NCI-H1417 treated with DMSO at 0.1 percent for 48 hours (cell line): ENCODE results near the gene AMPH.
"Not testable (repeated sequence)": the region's sequence is repeated elsewhere in the genome, so short reads cannot be mapped to it uniquely, and the experiment has no call there.

Source experiments
- DNase-seq: peaks from one replicate; lab custom pipeline; 2025; lab: John Stamatoyannopoulos, UW

The AMPH gene

GRCh38 chr7:38628630-38629385 is 2.4 kb downstream of the AMPH start:
- no peak for DNase-seq

DNA sequence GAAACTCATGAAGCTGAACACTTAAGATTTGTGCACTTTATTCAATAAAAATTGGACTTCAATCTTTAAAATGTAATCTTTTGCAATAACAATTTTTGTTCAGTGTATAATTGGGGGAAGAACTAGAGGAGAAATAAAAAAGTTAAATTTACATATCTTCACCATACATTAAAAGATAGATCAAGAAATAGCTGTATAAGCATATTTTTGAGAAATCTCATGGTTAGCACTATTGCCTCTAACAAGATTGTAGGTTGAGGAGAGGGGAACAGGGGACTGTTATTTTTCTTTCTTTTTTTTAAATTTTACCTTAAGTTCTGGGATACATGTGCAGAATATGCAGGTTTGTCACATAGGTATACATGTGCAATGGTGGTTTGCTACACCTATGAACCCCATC is 5.3 kb downstream of the AMPH start:
- no peak for DNase-seq

DNA sequence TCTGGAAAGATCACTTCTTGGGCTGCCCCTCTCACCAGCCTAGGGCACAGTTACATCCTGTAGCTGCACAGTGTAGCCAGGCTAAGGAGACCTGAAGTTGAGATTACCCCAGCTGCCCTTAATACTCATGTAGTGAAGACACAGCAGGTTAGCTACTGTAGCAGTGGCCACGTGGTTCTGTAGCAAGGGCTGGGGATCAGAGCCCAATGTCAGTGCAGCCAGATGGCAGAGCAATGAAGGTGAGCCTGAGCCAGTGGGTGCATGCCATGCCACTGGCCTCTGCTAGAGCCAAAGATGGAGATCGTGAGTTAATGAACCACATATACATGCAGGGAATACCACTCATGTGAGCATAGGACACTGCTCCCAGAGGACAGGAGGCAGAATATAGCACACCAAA is 15.5 kb downstream of the AMPH start:
- no peak for DNase-seq

GRCh38 chr7:38607466-38607865 is 23.7 kb downstream of the AMPH start:
- no peak for DNase-seq

- no peak for DNase-seq
These were observed 30.4 kb downstream of the AMPH start for GRCh38 chr7:38600741-38601140.

DNA sequence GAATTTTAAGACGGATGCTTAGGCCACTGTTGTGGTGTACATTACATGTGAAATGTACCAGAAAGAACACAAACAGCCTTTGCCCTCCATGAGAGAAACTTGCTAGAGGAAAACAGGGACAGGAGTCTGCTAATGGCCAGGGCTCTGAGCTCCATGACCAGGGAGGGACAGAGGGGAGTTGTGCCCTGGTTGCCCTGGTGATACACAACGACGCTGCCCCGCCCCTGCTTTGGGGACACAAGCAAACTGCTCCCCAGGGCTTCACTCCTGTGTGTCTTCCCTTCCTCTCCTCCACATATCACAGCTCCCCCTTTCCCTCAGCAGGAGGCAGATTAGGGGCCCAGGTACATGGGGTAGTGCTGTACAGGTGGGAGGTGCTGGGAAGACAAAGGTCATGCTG is 36.2 kb downstream of the AMPH start:
- DNase-seq = no peak

- DNase-seq = no peak
These were observed 38.4 kb downstream of the AMPH start for GRCh38 chr7:38592737-38593288.

DNA sequence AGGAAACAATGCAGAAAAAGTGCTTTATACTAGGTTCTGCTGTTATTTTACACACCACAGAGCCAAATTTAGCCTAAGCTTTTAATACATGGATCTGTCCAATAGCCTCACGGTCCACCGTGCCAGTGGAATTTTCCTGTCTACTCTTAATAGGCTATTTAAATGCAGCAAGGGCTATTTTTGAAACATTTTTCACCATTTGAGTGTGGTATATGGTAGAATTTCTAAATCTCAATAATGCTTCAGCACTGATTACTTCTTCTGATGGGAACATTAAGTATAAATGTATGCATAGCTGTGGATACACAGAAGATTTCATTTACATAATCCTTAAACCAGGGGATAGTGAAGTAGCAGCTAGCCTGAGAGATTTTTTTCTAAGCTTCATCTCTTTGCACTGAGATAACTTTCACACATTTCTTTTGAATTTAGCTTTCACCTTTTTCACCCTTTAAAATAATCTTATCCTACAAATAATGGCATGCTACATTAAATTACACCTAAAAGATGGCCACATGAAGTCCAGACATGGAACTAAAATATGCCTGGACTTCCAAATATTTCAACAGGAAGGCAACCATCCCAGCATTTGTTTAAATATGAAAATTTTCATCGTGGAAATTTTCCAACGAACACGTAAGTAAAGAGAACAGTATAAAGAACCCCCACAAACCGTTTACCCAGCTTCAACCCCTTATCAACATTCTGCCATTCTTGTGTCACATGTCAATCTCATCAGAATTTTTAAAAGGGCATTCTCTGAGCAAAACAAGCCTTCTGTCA is 45.4 kb downstream of the AMPH start:
- DNase-seq = no peak

GRCh38 chr7:38584443-38585210 is 46.5 kb downstream of the AMPH start:
- no peak for DNase-seq

- DNase-seq = no peak
These were observed 50.7 kb downstream of the AMPH start for GRCh38 chr7:38580485-38580884.

GRCh38 chr7:38574086-38574485 is 57.1 kb downstream of the AMPH start:
- no peak for DNase-seq

DNA sequence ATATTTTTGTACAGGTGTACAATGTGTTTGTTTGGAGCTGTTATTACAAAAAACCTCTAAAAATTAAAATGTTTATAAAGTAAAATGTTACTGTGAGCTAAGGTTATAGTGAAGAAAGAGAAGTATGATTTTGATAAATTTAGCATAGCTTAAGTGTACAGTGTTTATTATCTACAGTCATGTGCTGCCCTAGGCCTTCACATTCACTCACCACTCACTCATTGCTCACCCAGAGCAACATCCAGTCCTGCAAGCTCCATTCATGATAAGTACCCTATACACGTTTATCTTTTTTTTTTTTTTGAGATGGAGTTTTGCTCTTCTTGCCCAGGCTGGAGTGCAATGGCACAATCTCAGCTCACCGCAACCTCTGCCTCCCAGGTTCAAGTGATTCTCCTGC is 59.6 kb downstream of the AMPH start:
- not testable (repeated sequence) for DNase-seq

GRCh38 chr7:38568497-38568896 is 62.7 kb downstream of the AMPH start:
- DNase-seq = no peak

GRCh38 chr7:38565289-38565688 is 65.9 kb downstream of the AMPH start:
- DNase-seq = no peak

GRCh38 chr7:38563741-38564140 is 67.4 kb downstream of the AMPH start:
- no peak for DNase-seq

DNA sequence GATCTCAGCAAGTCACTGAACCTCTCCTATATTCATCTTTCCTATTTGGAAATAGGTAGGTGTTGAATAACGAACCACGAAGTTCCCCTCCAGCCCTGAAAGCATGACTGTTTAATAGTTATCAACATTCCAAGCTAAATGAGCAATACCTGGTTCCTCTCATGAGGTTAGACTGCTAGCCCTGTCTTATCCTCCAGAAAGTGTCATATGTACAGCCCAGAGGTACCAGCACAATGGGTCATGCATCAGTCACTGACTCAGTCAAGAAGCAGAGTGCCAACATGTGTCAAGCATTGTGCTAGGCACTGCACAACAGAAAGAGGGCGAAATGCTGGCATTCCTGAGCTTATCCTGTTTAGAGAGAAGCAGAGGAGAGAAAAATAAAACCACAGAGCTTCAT is 70.0 kb downstream of the AMPH start:
- no peak for DNase-seq

- no peak for DNase-seq
These were observed 72.3 kb downstream of the AMPH start for GRCh38 chr7:38558761-38559345.

- no peak for DNase-seq
These were observed 76.6 kb downstream of the AMPH start for GRCh38 chr7:38554586-38554985.

GRCh38 chr7:38550836-38551235 is 80.3 kb downstream of the AMPH start:
- no peak for DNase-seq

GRCh38 chr7:38548605-38549004 is 82.6 kb downstream of the AMPH start:
- no peak for DNase-seq

- no peak for DNase-seq
These were observed 84.4 kb downstream of the AMPH start for GRCh38 chr7:38546763-38547162.

DNA sequence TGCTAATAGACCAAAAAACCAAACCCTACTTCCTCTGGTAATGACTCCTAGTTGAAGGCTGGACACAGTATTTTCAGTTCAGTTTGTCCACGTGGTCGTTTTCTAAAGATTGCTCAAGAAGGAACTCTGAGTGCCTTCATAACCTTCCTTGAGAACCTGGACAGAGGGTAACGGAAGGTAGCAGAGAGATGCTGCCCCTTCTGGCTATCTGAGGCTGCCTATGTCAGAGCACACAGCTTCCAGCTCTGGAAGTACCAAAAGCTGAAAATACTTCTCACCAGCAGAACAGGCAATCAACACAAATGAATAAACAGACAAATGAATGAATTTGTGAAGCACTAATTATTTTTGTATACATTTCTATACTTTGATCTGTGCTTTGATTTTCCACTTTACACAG is 85.2 kb downstream of the AMPH start:
- DNase-seq = no peak
